Spinal cord (tissue), 10 donors: ENCODE data around the gene MAG. TPM values are rescaled to one million over a fixed set of nuclear protein-coding genes. Genes with fewer than 3 reads are reported as not detected.

Experiments
- DNase-seq, 6 donors: peaks; one replicate each; pipeline versions ENCODE4 v3.0.0 to v3.0.0-alpha.2; 2013 to 2015; ENCODE audit warnings: low spot score in 6 of 6, low read depth in 4 of 6
- H3K27ac ChIP-seq: one replicate; pipeline ENCODE4 v1.5.1; 2013; ENCODE audit warnings: low read depth, low read length, control low read depth
- H3K27me3 ChIP-seq: one replicate; pipeline ENCODE4 v1.6.1; 2013; ENCODE audit warnings: low read length; ENCODE audit not compliant: control insufficient read depth, insufficient read depth
- H3K36me3 ChIP-seq: one replicate; pipeline ENCODE4 v1.6.1; 2013; ENCODE audit warnings: low read length; ENCODE audit not compliant: control insufficient read depth, insufficient read depth
- H3K4me1 ChIP-seq: one replicate; pipeline ENCODE4 v1.6.1; 2013; ENCODE audit warnings: low read length; ENCODE audit not compliant: control insufficient read depth, insufficient read depth
- H3K4me3 ChIP-seq: one replicate; pipeline ENCODE4 v1.5.1; 2013; ENCODE audit warnings: low read depth, low read length, control low read depth
- H3K9me3 ChIP-seq: one replicate; pipeline ENCODE4 v1.6.1; 2013; ENCODE audit warnings: low read length; ENCODE audit not compliant: control insufficient read depth, insufficient read depth
- WGBS: methylation state at CpG from one replicate; pipeline ENCODE4 v1.1.5; 2013; ENCODE audit warnings: missing lambda C conversion rate; ENCODE audit not compliant: insufficient coverage; 5-methylcytosine and 5-hydroxymethylcytosine counted together
- polyA plus RNA-seq, 2 donors: library from polyadenylated mRNA; unstranded; fragments of 120-200 nt; gene quantifications; one replicate each; pipeline ENCODE4 v1.2.1, GENCODE V29; 2013; ENCODE audit not compliant: insufficient read length in 2 of 2
- total RNA-seq, 2 donors: library from RNA; depleted of rRNA in 1 of 2; stranded (reverse); fragments of 120-200 nt in 1 of 2; fragments of >200 nt in 1 of 2; gene quantifications; one replicate each; pipeline versions ENCODE4 v1.2.3 to v1.2.4, GENCODE V29; 2013 to 2014
- donor health status: healthy.

MAG gene
- total and polyA plus RNA-seq, 4 donors, result 83.5 to 261 (median 232) TPM

DNA sequence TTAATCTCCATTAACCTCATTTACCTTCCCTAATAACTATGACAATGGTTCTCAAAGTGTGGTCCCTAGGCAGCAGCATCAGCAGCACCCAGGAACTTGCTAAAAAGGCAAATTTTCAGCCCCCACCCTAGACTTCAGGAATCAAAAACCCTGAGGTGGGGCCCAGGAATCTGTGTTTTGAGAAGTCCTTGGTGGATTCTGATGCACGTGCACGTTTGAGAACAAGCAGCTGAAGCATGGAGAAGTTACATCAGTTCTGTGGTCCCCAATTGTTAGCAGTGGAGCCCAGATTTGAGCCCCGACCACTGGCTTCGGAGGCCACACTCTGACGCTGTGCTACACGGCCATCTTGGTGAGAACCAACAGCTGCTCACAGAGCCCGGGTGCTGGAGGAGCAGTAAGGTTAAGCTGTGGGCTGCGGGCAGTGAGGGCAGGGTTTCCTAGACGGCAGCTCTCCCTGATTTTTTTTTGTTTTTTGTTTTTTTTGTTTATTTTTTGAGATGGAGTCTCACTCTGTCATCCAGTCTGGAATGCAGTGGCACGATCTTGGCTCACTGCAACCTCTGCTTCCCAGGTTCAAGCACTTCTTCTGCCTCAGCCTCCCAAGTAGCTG, 23.0 kb downstream of the MAG start:
- H3K4me3 ChIP-seq, result no peak overlapping the region
- 82% methylated on average over 9 of the region's 10 CpGs for WGBS
- no peaks in the 10 kb centered on the region for H3K27me3 ChIP-seq
- no peaks in the 10 kb centered on the region for H3K9me3 ChIP-seq
- peaks cover 4% of the 10 kb centered on the region for H3K36me3 ChIP-seq
- no peak overlapping the region for H3K27ac ChIP-seq
- DNase-seq, result no peak
- peaks cover 18% of the 10 kb centered on the region for H3K4me1 ChIP-seq

DNA sequence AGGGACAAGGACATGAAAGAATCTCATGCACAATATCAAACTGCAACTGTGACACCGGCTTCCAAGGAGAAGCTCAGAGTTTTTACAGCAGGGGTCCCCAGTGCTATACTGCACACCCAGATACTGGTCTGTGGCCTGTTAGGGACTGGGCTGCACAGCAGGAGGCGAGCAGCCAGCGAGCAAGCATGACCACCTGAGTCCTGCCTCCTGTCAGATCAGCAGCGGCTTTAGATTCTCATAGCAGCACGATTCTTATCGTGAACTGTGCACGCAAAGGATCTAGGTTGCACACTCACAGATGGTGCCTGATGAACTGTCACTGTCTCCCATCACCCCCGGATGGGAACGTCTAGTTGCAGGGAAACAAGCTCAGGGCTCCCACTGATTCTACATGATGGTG, 23.9 kb downstream of the MAG start:
- Histone ChIP-seq H3K27ac (no peak overlapping the region), H3K36me3 (peaks cover 3% of the 10 kb centered on the region), H3K4me1 (peaks cover 17% of the 10 kb centered on the region), H3K4me3 (no peak overlapping the region), H3K9me3 (no peaks in the 10 kb centered on the region), H3K27me3 (no peaks in the 10 kb centered on the region)
- WGBS, result 74% methylated on average over 7 of the region's 9 CpGs
- DNase-seq, result peak in 1 of 6 donors; percentile 42

GRCh38 chr19:35316560-35316959, 24.6 kb downstream of the MAG start:
- no peak overlapping the region for H3K4me3 ChIP-seq
- H3K4me1 ChIP-seq, result peaks cover 17% of the 10 kb centered on the region
- no peak for DNase-seq
- H3K27ac ChIP-seq, result no peak overlapping the region
- no peaks in the 10 kb centered on the region for H3K27me3 ChIP-seq
- WGBS, result 70% methylated on average over 4 of the region's 9 CpGs
- peaks cover 3% of the 10 kb centered on the region for H3K36me3 ChIP-seq
- H3K9me3 ChIP-seq, result no peaks in the 10 kb centered on the region

DNA sequence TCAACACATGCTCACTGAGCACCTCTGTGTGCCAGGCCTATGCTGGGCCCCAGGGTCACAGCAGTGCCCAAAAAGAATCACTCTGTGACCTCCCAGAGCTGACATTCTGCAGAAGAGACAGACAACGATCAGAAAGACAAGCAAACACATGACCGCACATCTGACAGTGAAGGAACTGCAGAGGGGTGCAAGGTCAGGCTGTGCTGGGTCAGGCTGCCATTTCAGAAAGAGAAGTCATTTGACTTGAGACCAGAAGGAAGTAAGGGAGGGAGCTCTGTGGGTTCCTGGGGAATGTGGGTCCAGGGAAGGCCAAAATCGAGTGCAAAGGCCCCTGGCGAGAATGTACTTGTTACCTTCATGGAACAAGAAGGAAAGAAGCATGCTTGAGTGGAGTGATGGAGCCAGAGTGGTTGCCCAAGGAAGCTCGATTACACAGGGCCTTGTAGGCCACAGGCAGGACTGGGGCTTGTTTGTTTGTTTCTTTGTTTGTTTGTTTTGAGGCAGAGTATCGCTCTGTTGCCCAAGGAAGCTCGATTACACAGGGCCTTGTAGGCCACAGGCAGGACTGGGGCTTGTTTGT, 25.6 kb downstream of the MAG start:
- 65% methylated on average over 6 of the region's 7 CpGs for WGBS
- no peaks in the 10 kb centered on the region for H3K36me3 ChIP-seq
- no peak for DNase-seq
- H3K9me3 ChIP-seq, result no peaks in the 10 kb centered on the region
- H3K4me3 ChIP-seq, result no peak overlapping the region
- H3K27ac ChIP-seq, result no peak overlapping the region
- peaks cover 17% of the 10 kb centered on the region for H3K4me1 ChIP-seq
- H3K27me3 ChIP-seq, result no peaks in the 10 kb centered on the region

DNA sequence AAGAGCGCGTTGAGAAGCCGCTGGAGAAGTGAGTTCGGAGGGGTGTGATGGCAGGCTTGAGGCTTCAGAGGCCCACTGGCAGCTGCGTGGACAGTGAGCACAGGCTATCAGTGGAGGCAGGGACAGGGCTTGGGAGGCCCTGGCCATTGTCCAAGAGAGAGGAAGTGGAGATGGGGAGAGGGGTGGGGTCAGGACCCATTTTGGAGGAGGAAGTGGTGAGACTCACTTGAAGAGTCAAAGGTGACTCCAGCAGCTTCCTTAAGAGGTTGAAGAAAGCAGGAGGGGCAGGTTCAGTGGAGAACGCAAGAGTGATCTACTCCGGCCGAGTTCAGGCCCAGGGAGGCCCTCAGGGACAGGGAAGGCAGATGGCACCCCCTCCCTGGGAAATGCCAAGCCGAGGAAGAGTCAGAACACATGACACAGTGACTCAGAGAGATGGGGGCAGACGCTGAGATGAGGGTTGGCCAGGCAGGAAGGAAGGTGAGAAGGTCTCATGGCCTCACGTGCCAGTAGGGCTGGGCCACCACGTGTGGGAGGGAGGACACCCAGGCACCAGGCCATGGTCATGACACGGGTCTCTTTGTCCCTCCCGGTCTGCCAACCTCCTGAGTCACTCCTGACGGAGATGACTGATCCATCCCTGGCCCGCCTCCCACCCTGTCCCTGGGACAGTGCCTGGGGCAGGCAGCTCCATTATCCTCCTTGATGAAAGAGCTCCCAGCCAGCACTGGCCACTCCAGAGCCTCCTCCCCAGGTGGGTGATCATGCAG, 26.9 kb downstream of the MAG start:
- no peaks in the 10 kb centered on the region for H3K36me3 ChIP-seq

GRCh38 chr19:35320065-35320713, 28.2 kb downstream of the MAG start:
- Histone ChIP-seq H3K27ac (no peak overlapping the region), H3K4me1 (peaks cover 17% of the 10 kb centered on the region), H3K36me3 (no peaks in the 10 kb centered on the region), H3K4me3 (no peak overlapping the region), H3K9me3 (no peaks in the 10 kb centered on the region), H3K27me3 (no peaks in the 10 kb centered on the region)
- 78% methylated on average over 8 of the region's 12 CpGs for WGBS
- DNase-seq, result peak in 1 of 6 donors; percentile 17

More for the DNA sequence above, 26.9 kb downstream of the MAG start:
- no peak for DNase-seq
- no peak overlapping the region for H3K4me3 ChIP-seq
- no peaks in the 10 kb centered on the region for H3K9me3 ChIP-seq
- no peak overlapping the region for H3K27ac ChIP-seq
- H3K27me3 ChIP-seq, result no peaks in the 10 kb centered on the region
- peaks cover 17% of the 10 kb centered on the region for H3K4me1 ChIP-seq
- 74% methylated on average over 16 of the region's 16 CpGs for WGBS

- Histone ChIP-seq H3K36me3 (no peaks in the 10 kb centered on the region), H3K27ac (no peak overlapping the region), H3K9me3 (no peaks in the 10 kb centered on the region), H3K4me1 (peaks cover 17% of the 10 kb centered on the region), H3K4me3 (no peak overlapping the region), H3K27me3 (no peaks in the 10 kb centered on the region)
- WGBS, result no CpG with 5 or more reads among the region's 2 CpGs
- DNase-seq, result no peak
Measured at GRCh38 chr19:35321291-35321690, 29.3 kb downstream of the MAG start.

GRCh38 chr19:35322014-35322413, 30.1 kb downstream of the MAG start:
- 90% methylated on average over 3 of the region's 9 CpGs for WGBS
- no peak overlapping the region for H3K27ac ChIP-seq
- H3K27me3 ChIP-seq, result no peaks in the 10 kb centered on the region
- H3K4me3 ChIP-seq, result no peak overlapping the region
- H3K9me3 ChIP-seq, result no peaks in the 10 kb centered on the region
- H3K36me3 ChIP-seq, result no peaks in the 10 kb centered on the region
- DNase-seq, result no peak
- peaks cover 17% of the 10 kb centered on the region for H3K4me1 ChIP-seq

DNA sequence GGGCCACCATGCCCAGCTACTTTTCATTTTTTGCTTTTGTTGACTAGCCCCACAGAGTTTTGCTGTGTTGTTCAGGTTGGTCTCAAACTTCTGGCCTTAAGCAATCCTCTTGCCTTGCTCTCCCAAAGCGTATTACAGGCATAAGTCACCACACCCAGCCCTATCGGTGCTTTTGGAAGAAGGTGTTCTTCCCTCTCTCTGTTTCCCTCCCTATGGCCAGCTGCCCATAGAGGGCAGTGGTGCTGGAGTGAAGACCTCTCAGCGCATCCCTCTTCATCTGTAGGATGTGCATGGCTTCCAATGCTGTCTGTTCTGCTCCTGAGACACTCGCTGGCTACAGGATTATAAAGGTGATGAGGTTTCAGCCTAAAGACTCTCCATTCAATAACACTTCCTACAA, 35.7 kb downstream of the MAG start:
- H3K4me1 ChIP-seq, result no peaks in the 10 kb centered on the region
- H3K27ac ChIP-seq, result no peak overlapping the region
- H3K9me3 ChIP-seq, result no peaks in the 10 kb centered on the region
- no peaks in the 10 kb centered on the region for H3K36me3 ChIP-seq
- DNase-seq, result no peak
- no CpG with 5 or more reads among the region's 4 CpGs for WGBS
- H3K4me3 ChIP-seq, result no peak overlapping the region
- no peaks in the 10 kb centered on the region for H3K27me3 ChIP-seq
